HG03460 (cell line): ENCODE data around the gene GLI2.

Experiments
- ATAC-seq: cut with Tn5 transposase; IDR thresholded peaks from one replicate; pipeline ENCODE4 v1.9.1; 2021; ENCODE audit not compliant: unreplicated experiment

Gene GLI2

DNA sequence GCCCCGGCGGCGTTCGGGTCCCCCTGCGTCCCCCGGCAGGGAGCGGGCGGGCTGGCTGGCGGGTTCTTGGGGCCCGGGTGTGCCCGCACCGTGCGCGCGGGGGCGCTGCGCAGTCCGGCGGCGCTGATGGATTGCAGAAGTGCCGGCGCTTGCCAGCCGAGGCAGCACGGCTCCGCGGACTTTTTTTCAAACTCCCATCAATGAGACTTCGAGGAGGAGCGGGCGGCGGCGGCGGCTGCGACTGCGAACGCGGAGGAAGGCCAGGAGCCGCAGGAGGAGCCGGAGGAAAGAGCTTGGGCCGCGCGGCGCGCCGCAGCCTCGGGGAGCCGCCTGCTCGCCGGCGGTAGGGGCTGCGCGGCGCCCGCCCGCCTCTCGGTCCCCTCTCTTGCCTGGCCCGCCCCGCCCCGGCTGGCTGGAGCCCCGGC, at the start of gene GLI2:
Gene GLI2, plus strand, starts transcription at position 123 of the 425 bp plus-strand sequence. CDS start 61,453 bp downstream, outside the sequence.
- ATAC-seq, result no peak

DNA sequence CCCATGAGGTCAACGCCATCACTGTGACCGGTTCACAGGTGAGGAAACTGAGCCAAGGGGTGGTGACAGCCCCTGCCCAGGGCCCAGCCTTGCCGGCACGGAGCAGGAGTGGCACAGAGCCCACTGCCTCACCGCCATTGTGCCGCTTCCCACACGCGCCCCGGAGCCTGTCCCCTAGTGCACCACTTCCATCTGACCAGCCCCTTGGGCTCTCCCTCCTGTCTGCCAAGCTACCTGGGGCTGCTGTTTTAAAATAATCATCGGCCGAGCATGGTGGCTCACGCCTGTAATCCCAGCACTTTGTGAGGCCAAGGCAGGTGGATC, 49.7 kb upstream of the GLI2 start:
- ATAC-seq, result no peak

DNA sequence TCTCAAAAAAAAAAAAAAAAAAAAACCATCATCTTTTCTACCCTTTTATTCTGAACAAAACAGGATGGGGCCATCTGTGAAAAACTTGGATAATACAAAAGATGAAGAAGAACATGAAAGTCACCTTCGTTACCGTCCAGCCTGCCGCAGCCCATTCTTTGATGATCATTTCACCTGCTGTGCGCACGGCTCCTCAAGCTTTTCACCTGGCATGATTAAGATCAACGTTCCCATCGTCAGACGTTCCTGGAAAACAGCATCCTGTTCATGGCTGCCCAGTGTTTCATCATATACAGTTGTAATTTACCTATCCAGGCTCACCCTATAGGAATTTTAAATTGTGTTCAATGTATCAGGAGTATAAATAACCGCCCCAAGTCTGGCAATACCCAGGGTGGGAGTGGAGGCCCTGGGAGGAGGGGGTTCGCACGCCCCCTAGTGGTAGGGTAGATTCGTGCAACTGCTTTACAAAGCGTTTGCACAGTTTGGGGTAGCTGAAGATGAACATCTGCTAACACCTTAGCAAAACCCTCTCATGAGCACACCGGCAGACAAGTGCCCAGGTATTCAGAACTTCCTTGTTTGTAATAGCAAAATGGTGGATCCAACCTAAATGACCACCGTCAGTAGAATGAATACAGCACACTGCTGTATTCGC, 49.0 kb upstream of the GLI2 start:
- no peak for ATAC-seq

DNA sequence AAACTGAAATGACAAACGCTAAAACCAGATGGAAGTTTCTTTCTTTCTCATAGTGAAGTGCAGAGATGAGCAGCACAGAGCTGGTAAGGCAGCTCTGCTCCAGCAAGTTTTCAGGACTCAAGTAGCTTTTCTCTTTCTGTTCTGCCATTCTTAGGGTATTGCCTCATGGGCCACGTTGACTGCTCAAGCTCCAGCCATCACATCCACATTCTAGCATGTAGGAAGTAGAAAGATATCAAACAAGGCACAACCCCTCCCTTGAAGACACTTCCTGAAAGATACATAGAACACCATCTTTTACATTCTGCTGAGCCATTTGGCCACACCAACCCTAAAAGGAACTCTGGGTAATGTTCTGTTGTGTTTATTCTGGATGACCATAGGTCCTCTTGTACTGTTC, 48.5 kb upstream of the GLI2 start:
- ATAC-seq, result no peak

DNA sequence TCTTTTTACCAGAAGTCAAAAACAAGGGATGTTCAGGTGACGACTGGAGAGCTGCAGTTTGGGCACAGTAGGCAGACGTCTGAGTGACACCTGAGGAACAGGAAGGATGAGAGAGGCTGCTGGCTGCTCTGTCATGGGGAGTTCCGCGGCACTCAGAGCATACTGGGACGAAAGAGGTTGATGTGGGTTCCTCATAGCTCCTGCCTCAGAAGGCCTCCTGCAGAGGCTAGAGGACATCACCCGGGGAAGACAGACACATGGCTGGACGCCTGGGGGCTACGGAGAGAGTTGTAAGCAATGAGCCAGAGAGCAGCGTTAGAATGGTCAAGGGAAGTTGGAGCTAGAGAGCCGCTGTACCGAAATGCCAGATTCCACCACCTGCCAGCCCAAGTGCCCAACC, 45.1 kb upstream of the GLI2 start:
- no peak for ATAC-seq

DNA sequence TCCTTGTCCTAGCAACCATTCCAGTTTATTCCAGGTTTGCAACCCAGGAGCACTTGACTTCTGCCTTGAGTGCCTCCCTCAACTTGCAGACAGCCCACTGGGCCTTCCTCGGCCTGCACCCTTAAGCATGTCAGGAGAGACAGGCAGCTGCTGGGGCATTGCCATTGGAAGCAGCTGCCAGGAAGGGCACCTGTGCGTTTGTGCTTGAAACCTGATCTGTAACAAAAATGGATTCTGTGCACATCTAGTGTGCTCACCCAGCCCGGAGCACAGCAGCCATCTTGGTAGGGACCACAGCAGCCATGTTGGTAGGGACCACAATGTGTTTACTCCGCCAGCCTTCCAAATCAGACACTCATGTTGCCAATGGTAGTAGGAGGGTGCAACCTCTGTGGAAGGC, 44.3 kb upstream of the GLI2 start:
- no peak for ATAC-seq

DNA sequence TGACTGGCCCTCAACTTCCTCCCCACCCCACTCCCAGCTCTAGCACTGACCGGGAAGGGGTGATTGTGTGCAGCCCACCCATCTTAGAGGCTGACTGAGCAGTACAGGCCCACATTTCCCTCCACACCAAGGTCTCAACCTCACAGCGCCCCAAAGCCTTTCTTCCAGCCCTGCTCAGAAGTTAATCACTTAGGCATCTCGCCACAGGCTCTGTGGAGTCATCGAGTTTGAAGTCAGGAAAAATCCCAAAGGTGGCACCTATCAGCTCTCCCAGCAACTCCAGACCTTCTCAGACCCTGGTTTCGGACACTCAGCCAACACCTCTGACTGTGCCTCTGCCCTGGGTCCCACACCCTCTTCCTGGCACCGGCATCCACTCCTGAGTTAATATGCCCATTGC, 43.0 kb upstream of the GLI2 start:
- no peak for ATAC-seq

DNA sequence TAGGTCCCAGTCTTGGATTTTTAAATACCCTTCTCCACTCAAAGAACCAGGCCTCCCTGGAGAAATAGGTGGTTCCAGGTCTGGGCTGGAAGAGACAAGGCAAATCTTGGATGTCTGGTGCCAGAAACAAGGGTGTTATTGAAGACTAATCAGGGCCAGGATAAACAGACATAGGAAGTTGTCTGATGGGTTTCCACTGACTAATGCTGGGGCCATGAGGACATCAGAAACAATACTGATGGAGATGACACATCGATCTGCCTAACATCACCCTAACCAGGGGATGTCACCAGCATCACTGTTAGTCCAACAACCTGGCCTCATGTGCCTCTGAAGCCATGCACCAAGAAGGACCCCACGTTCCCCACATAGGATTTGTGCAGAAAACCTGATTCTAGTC, 42.5 kb upstream of the GLI2 start:
- no peak for ATAC-seq

DNA sequence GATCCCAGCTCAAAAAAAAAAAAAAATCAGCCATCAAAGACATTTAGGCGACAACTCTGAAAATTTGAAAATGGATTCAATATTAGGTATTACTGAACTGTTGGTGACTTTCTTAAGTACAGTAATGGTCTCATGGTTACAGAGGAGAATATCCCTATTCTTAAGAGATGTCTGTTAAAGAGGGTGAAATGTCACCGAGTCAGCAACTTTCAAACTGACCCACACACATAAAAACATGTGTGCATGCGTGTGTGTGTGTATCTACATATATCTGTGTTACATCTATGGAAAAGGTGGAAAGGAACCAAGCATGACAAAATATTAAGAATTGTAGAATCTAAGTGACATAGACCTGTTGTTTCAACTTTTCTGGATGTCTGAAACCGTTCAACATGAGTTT, 41.6 kb upstream of the GLI2 start:
- no peak for ATAC-seq

DNA sequence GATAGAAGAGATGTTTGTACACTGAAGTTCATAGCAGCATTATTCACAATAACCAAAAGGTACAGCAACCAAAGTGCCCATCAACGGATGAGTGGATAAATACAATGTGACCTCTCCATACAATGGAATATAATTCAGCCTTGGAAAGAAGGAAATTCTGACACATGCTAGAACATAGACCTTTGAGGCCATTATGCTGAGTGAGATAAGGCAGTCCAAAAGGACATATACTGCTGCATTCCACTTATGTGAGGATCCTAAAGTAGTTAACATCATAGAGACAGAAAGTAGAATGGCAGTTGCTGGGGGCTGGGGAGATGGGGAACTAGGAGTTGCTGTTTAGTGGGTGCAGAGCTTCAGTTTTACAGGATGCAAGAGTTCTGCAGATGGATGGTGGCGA, 38.2 kb upstream of the GLI2 start:
- no peak for ATAC-seq

DNA sequence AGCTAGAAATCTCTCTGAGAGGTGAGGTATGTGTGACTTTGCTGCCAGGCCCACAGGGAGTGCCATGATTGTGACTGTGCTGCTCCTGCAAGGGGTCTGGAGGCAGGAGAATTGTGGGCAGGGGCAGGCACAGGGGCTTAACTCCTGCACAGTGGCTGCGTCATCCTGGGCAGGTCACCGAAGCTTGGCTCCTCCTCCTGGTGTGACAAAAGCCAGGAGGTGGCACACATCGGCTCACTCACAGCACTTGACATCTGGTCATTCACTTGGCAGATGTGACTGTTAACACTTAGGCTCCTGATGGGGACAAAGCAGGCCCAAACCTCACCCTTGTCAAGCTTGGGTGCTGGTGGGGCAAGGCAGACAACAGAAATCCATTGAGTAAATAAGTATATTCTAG, 36.4 kb upstream of the GLI2 start:
- ATAC-seq, result no peak

DNA sequence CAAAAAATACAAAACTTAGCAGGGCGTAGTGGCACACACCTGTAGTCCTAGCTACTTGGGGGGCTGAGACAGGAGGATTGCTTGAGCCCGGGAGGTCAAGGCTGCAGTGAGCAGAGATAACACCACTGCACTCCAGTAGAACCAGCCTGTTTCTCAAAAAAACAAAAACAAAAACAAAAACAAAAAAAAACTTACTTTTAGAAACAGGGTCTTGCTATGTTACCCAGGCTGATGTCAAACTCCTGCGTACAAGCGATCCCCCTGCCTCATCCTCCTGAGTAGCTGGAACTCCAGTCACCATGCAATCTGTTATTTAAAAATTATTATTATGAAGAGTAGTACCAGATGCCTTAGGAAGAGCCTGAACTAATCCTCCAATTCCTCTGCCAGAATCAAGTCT, 35.0 kb upstream of the GLI2 start:
- no peak for ATAC-seq

DNA sequence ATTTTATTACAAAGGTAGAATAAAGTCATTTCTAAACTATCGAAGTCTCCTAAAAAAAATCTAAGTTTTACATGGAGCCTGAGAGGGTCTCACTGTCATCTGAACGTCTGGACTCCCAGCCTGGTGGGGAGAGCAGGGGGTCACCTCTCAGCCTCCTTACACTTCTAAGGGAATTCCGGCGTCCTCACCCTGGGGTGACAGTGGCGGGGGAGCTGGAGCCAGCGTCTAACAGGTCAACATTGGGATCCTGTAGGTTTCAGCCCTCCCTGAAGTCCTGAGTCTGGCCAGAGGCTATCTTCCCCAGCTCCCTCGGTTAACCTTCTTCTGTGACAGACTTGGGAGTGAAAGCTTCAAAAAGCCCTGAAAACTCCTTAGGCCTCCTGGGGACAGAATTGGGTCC, 34.6 kb upstream of the GLI2 start:
- no peak for ATAC-seq

DNA sequence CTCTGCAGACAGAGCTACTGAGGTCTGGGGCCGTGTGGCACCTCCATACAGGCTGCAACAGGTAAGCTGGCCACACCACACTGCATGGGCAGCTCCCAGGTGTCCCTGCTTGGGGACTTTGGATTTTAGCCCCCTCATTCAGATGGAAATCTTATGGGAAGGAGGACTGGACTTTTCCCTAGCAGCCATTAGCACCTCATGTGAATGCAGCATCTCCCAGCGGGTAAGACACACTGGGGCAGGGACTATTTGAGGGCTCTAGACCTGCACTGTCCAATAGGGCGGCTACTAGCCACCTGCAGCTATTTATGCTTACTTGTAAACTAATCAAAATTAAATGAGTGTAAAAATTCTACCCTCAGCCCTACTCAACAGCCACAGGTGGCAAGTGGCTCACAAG, 34.2 kb upstream of the GLI2 start:
- ATAC-seq, result no peak

DNA sequence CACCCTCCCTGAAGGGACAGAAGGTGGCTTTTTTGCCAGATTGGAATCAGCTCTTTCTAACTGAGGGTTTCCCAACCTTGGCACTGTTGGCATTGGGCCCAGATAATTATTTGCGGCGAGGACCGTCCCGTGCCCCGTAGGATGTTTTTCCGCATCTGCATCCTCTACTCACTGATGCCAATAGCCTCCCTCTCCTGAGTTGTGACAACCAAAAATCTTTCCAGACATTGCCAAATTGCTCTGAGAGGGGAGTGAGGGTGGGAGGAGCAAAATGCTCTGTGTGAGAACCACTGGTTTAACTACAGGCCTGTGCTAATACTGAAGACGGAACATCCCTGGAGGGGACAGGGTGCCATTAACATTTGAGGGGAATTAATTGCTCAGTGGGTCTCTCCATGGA, 33.6 kb upstream of the GLI2 start:
- no peak for ATAC-seq

DNA sequence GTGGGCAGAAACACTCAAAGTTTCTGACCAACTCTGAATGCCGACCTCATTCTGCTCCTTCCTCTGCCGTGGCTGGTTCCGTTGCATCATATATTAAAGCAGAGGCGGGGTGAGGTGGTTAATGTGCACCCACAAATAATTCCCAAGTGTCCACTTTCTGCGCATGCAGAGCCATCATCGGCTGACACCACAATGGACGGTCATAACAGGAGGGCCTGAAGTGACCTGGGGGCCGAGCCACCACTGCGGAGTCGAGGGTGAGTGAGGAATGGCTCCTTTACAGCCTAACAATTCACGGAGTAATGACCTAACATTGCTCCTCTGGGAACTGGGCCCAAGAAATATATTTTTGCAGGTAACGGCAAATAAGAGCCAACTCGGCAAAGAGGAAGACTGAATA, 32.9 kb upstream of the GLI2 start:
- ATAC-seq, result no peak

DNA sequence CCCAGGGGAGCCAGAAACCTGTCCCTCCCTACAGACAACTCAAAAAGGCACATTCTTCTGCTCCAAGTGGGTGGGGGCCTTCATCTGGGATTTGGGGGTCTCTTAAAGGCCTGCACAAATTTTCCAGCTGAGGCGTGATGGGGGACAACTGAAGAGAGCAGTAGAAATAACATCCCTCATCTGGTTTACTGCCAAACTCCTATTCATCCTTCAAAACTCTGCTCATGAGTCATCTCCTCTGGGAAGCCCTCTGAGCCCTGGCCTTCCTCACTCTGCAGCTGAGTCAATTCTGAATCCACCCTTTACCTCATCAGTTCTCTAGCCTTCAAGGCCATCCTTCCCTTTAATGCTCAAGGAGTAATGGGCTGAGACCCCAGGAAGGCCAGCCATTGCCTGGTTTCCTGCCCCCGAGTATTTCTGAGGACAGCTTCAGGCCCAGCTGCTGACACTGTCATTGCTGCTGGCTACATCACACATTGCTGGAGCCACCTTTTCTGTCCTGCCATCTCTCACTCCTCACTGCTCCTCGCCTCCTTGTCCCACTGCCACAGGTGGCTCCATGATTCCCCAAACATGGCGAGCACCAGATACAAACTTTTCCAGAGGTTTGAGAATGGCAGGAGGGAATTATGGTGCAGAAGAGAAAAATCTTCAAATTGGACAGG, 32.2 kb upstream of the GLI2 start:
- ATAC-seq, result no peak

DNA sequence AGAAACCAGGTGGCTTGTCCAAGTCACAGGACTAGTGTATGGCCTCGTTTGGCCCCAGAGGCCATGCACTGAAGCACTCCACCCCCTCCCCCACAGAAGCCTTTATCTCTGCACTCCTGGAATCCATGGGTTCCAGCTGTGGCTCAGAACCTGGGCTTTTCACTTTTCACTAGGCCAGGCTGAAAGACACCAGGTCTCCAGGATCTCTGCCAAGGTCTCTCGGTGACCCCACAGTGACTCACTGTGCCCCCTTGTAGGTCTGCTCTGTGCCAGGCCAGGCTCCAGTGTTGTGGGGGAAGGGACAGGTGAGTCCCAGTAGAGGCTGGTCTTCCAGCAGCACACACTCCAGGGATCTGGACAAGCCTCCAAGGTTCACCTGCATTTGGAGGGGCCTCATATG, 31.0 kb upstream of the GLI2 start:
- no peak for ATAC-seq

DNA sequence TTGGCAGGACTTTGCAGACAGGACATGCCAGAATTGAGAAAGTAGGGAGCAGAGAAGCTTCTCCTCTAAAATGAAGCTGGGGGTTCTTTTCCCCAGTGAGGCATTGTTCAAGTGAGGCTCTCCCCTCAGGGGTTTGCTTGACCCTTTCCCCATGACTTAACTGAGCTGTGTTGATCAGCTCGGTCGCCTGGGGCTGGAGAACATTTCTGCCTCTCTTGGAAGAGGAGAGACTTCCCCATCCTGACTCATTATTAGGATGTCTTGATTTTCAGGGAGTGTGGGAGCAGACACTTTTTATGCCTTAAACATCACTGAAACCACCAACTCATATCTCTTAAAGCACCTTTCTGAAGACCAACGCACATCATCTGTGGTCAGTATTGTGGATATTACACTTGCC, 27.9 kb upstream of the GLI2 start:
- ATAC-seq, result no peak

DNA sequence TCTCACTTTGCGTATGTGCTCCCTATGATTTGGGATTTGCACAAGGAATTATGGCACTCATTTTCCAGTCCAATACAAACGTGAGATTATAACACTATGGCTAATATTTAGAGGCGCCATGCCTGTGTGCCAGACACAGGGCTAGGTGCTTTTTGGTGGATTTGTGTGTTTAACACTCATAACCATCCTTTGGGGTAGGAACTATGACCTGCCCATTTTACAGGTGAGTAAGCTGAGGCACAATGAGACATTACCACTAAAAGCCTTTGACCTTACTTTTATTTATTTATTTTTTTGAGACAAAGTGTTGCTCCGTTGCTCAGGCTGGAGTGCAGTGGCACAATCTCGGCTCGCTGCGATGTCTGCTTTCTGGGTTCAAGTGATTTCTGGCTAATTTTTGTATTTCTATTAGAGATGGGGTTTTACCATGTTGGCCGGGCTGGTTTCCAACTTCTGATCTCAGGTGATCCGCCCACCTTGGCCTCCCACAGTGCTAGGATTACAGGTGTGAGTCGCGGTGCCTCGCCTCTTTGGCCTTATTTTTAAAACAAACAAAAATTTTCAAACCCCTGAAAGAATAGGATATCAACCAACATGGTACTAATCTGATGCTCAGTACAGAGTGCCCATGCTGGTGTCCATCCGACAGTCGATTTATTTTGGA, 26.6 kb upstream of the GLI2 start:
- ATAC-seq, result no peak

DNA sequence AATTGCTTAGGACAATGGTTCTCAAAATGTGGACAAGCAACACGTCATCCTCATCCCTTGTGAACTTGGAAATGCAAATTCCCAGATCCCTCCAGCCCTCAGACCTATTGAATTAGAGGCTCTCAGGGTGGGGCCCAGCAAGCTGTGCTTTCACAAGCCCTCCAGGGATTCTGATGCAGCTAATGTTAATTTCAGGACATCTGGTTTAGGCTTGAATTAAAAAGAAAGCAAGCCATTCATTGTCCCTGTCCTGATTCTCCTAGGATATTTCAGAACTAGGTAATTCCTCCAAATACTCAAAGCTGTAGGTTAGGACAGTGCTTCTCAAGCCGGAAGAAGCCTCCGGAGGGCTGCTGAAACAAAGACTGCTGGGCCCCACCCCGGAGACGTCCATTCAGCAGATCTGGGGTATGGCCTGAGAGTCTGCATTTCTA, 26.0 kb upstream of the GLI2 start:
- no peak for ATAC-seq

DNA sequence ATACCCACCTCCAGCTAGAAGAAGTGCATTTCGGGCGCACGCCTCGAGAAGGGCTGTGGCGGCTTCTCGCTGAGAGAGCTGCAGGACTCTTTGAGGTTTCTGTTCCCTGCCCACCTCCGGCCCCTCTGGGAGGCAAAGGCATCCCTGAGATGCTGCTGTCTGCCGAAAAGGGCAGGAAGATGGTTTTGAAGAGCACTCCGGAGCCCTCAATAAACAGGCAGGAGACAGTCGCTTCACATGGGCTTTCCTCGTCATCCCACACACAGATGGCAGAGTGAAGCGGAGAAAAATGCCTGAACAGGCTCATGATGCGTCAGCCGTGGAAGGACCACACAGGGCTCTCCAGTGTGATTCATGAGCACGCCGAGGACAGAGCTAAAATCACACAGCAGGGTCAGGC, 25.4 kb upstream of the GLI2 start:
- no peak for ATAC-seq

DNA sequence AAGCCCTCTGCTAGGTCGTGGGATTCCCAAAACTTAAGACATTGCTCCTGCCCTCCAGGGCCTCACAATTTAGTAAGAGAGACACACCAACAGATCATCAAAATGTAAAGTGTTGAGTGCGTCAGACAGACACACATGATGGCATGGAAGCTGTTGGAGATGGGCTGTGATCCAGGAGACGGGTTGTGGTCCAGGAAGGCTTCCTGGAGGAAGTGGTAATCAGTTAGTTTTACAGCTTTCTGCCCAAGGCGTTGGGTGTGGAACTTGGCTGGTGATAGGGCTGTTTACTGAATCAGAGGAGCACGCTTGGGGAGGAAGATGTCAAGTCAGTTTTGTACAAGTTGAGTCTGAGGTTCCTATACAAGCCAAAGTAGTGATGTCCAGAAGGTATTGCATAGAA, 24.0 kb upstream of the GLI2 start:
- ATAC-seq, result no peak
